RWPE2 (cell line): ENCODE measurements around the gene MYOZ3.

Experiments
- ATAC-seq: fragments of 200-7000 bp; cut with Tn5 transposase; 3 replicates; pipeline ENCODE4 v1.9.1; 2021; ENCODE audit warnings: low read depth
- DNase-seq: peaks from one replicate; pipeline ENCODE4 v3.0.0-alpha.2; 2020; ENCODE audit warnings: low spot score
- H3K27ac ChIP-seq: fragments of 450-650 bp; 2 replicates; pipeline ENCODE4 v1.5.1; 2017; ENCODE audit warnings: mild to moderate bottlenecking; ENCODE audit not compliant: poor library complexity, severe bottlenecking
- H3K27me3 ChIP-seq: fragments of 250-450 bp; sonication (Bioruptor Pico); 2 replicates; pipeline ENCODE4 v1.5.1; 2021; ENCODE audit warnings: mild to moderate bottlenecking, moderate library complexity; ENCODE audit not compliant: insufficient read depth, poor library complexity, severe bottlenecking
- H3K36me3 ChIP-seq: fragments of 250-450 bp; sonication (Bioruptor Pico); 2 replicates; pipeline ENCODE4 v1.5.1; 2020; ENCODE audit warnings: low read depth, mild to moderate bottlenecking, moderate library complexity
- H3K4me1 ChIP-seq: fragments of 250-450 bp; sonication (Bioruptor Pico); 2 replicates; pipeline ENCODE4 v1.5.1; 2021; ENCODE audit warnings: mild to moderate bottlenecking, moderate library complexity; ENCODE audit not compliant: insufficient read depth, poor library complexity, severe bottlenecking
- H3K4me3 ChIP-seq: fragments of 250-450 bp; sonication (Bioruptor Pico); 2 replicates; pipeline ENCODE4 v1.5.1; 2021; ENCODE audit warnings: mild to moderate bottlenecking, moderate library complexity; ENCODE audit not compliant: severe bottlenecking
- H3K9me3 ChIP-seq: fragments of 250-450 bp; sonication (Bioruptor Pico); 2 replicates; pipeline ENCODE4 v1.5.1; 2021; ENCODE audit warnings: mild to moderate bottlenecking, moderate library complexity; ENCODE audit not compliant: severe bottlenecking
- CTCF ChIP-seq: fragments of 450-650 bp; IDR thresholded peaks from one replicate; pipeline ENCODE4 v1.5.1; 2017; ENCODE audit warnings: mild to moderate bottlenecking, moderate library complexity; ENCODE audit not compliant: poor library complexity, severe bottlenecking

Gene MYOZ3

GRCh38 chr5:150650021-150651006 is 10.7 kb upstream of the MYOZ3 start:
- H3K27me3 ChIP-seq: no peaks in the 10 kb centered on the region
- H3K4me1 ChIP-seq: peaks cover 4% of the 10 kb centered on the region
- DNase-seq (no peak), ATAC-seq (no peak)
- TF ChIP-seq CTCF: no peak
- H3K27ac ChIP-seq: no peak overlapping the region
- no peak overlapping the region for H3K4me3 ChIP-seq
- 0 out of 2 replicates have a peak, but pooled peaks cover 13% of the 10 kb centered on the region for H3K36me3 ChIP-seq
- no peaks in the 10 kb centered on the region for H3K9me3 ChIP-seq

DNA sequence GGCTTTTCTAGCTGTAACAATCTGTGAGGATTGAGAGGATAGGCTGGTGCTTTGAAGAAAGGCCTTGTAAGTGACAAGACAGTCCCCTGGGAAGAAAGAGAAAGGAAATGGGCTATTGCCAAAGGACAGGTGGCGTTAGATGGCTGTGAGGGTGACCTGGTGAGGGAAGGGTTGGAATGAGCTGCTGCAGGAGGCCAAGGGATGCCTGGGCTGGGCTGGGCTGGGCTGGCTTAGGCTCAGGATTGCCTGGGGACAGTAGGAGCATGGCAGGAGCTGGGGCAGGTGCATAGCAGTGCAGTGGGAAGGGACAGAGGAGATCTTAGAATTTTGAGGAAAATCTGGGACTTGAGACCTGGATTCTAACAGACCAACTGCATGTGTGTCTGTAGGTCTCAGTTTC is 9.7 kb upstream of the MYOZ3 start:
- DNase-seq: no peak
- ATAC-seq: no peak
- Histone ChIP-seq H3K4me1 (no peaks in the 10 kb centered on the region), H3K36me3 (0 out of 2 replicates have a peak, but pooled peaks cover 13% of the 10 kb centered on the region), H3K9me3 (no peaks in the 10 kb centered on the region), H3K27me3 (no peaks in the 10 kb centered on the region), H3K4me3 (no peak overlapping the region), H3K27ac (no peak overlapping the region)
- no peak for TF ChIP-seq CTCF

DNA sequence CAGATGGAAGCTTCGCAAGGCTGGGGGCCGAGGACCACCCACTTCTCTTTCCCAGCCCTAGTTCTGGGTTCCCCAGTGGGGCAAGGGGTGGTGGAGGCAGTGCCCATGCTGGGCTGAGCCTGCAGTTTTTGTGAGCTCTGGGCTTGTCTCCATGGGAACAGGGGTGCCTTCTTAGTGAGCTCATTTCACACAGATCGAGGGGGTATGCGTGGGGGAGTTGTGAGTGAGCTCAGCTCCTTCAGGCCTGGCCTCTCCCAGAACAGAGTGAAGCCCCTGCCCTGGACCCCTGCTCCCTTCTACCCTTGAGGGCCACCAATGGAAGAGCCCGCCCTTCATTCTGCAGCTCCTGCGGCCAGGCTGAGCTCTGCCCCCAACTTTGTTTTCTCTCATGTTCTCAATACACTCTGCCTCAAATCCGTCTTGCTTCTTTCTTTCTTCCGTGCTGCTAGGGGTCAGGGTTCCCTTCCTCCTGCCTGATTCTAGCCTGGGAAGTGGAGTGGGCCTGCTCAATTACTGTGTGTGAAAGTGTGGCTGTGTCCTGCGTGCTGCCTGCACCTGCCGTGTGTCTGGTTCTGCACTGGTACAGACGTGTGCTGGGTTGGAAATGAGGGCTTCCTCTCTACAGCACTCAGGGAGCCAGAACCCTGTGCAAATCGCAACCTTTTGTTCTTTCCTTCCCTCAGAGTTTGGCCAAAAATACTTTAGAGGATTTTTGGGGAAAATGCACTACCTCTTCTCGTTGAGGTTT is 9.0 kb upstream of the MYOZ3 start:
- no peak overlapping the region for H3K4me3 ChIP-seq
- DNase-seq (no peak), ATAC-seq (no peak)
- 0 out of 2 replicates have a peak, but pooled peaks cover 13% of the 10 kb centered on the region for H3K36me3 ChIP-seq
- H3K27me3 ChIP-seq: no peaks in the 10 kb centered on the region
- no peak overlapping the region for H3K27ac ChIP-seq
- H3K4me1 ChIP-seq: no peaks in the 10 kb centered on the region
- no peak for TF ChIP-seq CTCF
- no peaks in the 10 kb centered on the region for H3K9me3 ChIP-seq

DNA sequence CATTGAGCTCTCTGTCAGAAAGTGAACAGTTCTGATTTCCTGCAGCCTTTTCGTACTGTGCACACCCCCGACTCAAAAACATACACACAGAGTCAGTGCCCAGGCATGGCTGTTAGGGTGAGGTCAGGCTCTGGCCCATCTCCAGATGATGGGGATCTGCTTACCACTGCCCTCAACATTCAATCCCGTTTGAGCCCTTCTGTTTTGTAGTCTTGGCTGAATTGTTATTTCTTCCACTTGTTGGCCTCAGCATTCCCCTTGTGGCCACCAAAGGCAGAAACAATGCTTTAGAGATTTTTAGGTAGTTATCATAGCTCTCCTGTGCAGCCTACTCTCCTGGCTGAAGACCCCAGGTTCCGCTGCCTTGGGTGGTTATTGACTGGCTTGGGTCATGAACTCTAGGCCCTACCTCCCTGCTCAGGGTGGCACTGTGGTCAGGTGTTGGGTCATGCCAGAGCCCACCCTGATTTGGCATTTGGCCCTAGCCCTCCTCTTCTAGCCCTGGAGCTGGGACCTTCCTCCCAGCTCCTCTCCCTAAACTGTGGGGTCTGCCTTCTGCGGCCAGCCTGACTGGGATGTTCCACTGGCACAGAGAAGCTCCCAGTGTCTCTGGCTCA is 7.8 kb upstream of the MYOZ3 start:
- TF ChIP-seq CTCF: peak; percentile 24
- Histone ChIP-seq H3K4me3 (no peak overlapping the region), H3K9me3 (no peaks in the 10 kb centered on the region), H3K4me1 (no peaks in the 10 kb centered on the region), H3K27ac (no peak overlapping the region), H3K27me3 (no peaks in the 10 kb centered on the region), H3K36me3 (0 out of 2 replicates have a peak, but pooled peaks cover 13% of the 10 kb centered on the region)
- ATAC-seq (no peak), DNase-seq (no peak)
